ENCODE results near the gene NOL4L. TPM values are rescaled to one million over a fixed set of nuclear protein-coding genes. Genes with fewer than 3 reads are reported as not detected.

Gene NOL4L
- total and polyA plus RNA-seq, 2 experiments from 2014 or later: 38.8 to 39.2 TPM

DNA sequence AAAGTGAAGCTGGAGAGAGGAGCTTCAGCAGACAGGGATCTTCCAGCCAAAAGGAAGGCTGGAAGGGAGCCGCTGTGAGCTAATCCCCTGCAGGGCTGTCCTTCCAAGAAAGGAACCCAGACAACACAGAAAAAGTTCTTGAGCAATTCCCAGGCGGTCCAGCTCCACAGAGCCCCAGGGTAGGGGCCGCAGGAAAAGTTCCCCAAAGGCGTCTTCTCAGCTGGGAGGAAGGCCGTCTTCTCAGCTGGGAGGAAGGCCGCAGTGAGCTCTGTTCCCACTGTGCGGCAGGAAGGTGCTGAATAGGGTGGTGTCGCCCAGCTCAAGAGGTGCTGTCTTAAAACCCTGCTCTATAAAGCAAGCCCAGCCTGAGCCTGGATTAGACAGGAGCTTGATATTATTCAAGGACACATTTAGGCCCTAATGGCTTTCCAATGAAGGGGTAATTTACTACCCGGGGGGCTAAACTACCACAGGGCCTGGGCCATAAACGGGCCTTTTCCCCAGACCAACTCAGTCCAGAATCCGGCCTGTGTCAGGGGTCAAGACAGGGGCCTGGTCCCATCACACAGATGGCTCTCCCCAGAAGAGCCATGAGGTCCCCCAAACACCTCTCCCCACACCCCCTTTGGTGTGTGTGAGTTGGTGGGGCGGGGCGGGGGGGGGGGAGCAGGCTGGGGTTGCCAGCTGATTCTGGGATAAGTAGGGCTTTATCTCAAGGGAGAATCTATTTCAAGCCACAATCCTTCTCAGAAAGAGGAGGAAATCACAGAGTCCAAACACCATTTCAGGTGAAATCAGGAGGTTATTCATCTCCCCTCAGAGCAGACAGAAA lies 103.6 kb downstream of the NOL4L start:
- peak overlapping the region; percentile 85 for H3K4me3 Mint-ChIP-seq
- peaks cover 48% of the 10 kb centered on the region for H4K20me1 ChIP-seq (replicated peaks; ENCODE audit: insufficient read depth)
- H3K27me3 Mint-ChIP-seq (ENCODE audit: insufficient read depth, low read depth, poor library complexity): peaks cover 7% of the 10 kb centered on the region
- H2AFZ ChIP-seq: no peak overlapping the region
- peak overlapping the region; percentile 78 for H3K4me2 ChIP-seq
- TF ChIP-seq, protein P1, sequence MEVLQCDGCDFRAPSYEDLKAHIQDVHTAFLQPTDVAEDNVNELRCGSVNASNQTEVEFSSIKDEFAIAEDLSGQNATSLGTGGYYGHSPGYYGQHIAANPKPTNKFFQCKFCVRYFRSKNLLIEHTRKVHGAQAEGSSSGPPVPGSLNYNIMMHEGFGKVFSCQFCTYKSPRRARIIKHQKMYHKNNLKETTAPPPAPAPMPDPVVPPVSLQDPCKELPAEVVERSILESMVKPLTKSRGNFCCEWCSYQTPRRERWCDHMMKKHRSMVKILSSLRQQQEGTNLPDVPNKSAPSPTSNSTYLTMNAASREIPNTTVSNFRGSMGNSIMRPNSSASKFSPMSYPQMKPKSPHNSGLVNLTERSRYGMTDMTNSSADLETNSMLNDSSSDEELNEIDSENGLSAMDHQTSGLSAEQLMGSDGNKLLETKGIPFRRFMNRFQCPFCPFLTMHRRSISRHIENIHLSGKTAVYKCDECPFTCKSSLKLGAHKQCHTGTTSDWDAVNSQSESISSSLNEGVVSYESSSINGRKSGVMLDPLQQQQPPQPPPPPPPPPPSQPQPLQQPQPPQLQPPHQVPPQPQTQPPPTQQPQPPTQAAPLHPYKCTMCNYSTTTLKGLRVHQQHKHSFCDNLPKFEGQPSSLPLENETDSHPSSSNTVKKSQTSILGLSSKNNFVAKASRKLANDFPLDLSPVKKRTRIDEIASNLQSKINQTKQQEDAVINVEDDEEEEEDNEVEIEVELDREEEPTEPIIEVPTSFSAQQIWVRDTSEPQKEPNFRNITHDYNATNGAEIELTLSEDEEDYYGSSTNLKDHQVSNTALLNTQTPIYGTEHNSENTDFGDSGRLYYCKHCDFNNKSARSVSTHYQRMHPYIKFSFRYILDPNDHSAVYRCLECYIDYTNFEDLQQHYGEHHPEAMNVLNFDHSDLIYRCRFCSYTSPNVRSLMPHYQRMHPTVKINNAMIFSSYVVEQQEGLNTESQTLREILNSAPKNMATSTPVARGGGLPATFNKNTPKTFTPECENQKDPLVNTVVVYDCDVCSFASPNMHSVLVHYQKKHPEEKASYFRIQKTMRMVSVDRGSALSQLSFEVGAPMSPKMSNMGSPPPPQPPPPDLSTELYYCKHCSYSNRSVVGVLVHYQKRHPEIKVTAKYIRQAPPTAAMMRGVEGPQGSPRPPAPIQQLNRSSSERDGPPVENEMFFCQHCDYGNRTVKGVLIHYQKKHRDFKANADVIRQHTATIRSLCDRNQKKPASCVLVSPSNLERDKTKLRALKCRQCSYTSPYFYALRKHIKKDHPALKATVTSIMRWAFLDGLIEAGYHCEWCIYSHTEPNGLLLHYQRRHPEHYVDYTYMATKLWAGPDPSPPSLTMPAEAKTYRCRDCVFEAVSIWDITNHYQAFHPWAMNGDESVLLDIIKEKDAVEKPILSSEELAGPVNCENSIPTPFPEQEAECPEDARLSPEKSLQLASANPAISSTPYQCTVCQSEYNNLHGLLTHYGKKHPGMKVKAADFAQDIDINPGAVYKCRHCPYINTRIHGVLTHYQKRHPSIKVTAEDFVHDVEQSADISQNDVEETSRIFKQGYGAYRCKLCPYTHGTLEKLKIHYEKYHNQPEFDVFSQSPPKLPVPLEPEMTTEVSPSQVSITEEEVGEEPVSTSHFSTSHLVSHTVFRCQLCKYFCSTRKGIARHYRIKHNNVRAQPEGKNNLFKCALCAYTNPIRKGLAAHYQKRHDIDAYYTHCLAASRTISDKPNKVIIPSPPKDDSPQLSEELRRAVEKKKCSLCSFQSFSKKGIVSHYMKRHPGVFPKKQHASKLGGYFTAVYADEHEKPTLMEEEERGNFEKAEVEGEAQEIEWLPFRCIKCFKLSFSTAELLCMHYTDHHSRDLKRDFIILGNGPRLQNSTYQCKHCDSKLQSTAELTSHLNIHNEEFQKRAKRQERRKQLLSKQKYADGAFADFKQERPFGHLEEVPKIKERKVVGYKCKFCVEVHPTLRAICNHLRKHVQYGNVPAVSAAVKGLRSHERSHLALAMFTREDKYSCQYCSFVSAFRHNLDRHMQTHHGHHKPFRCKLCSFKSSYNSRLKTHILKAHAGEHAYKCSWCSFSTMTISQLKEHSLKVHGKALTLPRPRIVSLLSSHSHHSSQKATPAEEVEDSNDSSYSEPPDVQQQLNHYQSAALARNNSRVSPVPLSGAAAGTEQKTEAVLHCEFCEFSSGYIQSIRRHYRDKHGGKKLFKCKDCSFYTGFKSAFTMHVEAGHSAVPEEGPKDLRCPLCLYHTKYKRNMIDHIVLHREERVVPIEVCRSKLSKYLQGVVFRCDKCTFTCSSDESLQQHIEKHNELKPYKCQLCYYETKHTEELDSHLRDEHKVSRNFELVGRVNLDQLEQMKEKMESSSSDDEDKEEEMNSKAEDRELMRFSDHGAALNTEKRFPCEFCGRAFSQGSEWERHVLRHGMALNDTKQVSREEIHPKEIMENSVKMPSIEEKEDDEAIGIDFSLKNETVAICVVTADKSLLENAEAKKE (CRISPR knock-in tag; IDR thresholded peaks at IDR 0.05): no peak
- no peak for TF ChIP-seq CTCF (conservative IDR thresholded peaks at IDR 0.05; ENCODE audit: low read depth in 2 of 2)
- no peak for TF ChIP-seq CREB1 (CRISPR knock-in tag; IDR thresholded peaks at IDR 0.05; ENCODE audit: low read depth)
- TF ChIP-seq, protein P2, sequence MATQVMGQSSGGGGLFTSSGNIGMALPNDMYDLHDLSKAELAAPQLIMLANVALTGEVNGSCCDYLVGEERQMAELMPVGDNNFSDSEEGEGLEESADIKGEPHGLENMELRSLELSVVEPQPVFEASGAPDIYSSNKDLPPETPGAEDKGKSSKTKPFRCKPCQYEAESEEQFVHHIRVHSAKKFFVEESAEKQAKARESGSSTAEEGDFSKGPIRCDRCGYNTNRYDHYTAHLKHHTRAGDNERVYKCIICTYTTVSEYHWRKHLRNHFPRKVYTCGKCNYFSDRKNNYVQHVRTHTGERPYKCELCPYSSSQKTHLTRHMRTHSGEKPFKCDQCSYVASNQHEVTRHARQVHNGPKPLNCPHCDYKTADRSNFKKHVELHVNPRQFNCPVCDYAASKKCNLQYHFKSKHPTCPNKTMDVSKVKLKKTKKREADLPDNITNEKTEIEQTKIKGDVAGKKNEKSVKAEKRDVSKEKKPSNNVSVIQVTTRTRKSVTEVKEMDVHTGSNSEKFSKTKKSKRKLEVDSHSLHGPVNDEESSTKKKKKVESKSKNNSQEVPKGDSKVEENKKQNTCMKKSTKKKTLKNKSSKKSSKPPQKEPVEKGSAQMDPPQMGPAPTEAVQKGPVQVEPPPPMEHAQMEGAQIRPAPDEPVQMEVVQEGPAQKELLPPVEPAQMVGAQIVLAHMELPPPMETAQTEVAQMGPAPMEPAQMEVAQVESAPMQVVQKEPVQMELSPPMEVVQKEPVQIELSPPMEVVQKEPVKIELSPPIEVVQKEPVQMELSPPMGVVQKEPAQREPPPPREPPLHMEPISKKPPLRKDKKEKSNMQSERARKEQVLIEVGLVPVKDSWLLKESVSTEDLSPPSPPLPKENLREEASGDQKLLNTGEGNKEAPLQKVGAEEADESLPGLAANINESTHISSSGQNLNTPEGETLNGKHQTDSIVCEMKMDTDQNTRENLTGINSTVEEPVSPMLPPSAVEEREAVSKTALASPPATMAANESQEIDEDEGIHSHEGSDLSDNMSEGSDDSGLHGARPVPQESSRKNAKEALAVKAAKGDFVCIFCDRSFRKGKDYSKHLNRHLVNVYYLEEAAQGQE (IDR thresholded peaks at IDR 0.05; ENCODE audit: unreplicated experiment): no peak
- no peak for TF ChIP-seq EZH2phosphoT487 (IDR thresholded peaks at IDR 0.05; ENCODE audit: unreplicated experiment)
- TF ChIP-seq, protein P3, sequence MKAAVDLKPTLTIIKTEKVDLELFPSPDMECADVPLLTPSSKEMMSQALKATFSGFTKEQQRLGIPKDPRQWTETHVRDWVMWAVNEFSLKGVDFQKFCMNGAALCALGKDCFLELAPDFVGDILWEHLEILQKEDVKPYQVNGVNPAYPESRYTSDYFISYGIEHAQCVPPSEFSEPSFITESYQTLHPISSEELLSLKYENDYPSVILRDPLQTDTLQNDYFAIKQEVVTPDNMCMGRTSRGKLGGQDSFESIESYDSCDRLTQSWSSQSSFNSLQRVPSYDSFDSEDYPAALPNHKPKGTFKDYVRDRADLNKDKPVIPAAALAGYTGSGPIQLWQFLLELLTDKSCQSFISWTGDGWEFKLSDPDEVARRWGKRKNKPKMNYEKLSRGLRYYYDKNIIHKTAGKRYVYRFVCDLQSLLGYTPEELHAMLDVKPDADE (IDR thresholded peaks at IDR 0.05): no peak
- no peak for TF ChIP-seq ZNF114 (CRISPR knock-in tag; IDR thresholded peaks at IDR 0.05)
- no peak for TF ChIP-seq NANOG (IDR thresholded peaks at IDR 0.05; ENCODE audit: borderline replicate concordance)
- no peak for TF ChIP-seq EZH2 (IDR thresholded peaks at IDR 0.05; ENCODE audit: low read depth, unreplicated experiment)
- no peak for TF ChIP-seq JUNB (IDR thresholded peaks at IDR 0.05; ENCODE audit: unreplicated experiment)
- TF ChIP-seq POLR2AphosphoS5 (IDR thresholded peaks at IDR 0.05; ENCODE audit: low read depth): no peak
- no peak for TF ChIP-seq ZNF331 (CRISPR knock-in tag; IDR thresholded peaks at IDR 0.05; ENCODE audit: low read depth)
- peaks cover 3% of the 10 kb centered on the region; the same call in 1 of the 3 replicates for H3K36me3 Mint-ChIP-seq (ENCODE audit: low read depth)
- H3K36me3 ChIP-seq (ENCODE audit: insufficient read depth): no peaks in the 10 kb centered on the region; the same call in 1 of the 2 replicates
- peak overlapping the region; percentile 97 for H3K4me3 ChIP-seq
- no peaks in the 10 kb centered on the region for H3K9me2 ChIP-seq (ENCODE audit: insufficient read depth)
- H3K27ac ChIP-seq (ENCODE audit: low read depth): peak overlapping the region; percentile 89
- peaks cover 33% of the 10 kb centered on the region for H3F3A ChIP-seq (replicated peaks; ENCODE audit: low read depth)
- no peak for ATAC-seq
- DNase-seq (ENCODE audit: low spot score): no peak
- peaks cover 60% of the 10 kb centered on the region for H3K4me1 Mint-ChIP-seq
- peaks cover 51% of the 10 kb centered on the region for H3K4me1 ChIP-seq (ENCODE audit: insufficient read depth)
- H3K27ac Mint-ChIP-seq: no peak overlapping the region
- H3K9me3 Mint-ChIP-seq: no peaks in the 10 kb centered on the region
- no peaks in the 10 kb centered on the region for H3K27me3 ChIP-seq (ENCODE audit: insufficient read depth)
- peaks cover 58% of the 10 kb centered on the region for H3K79me2 ChIP-seq (replicated peaks; ENCODE audit: insufficient read depth)

Data from GM23338 (cell line).